ENCODE measurements around the gene ALG6.
"Not testable (repeated sequence)": the region's sequence is repeated elsewhere in the genome, so short reads cannot be mapped to it uniquely, and the experiment has no call there.

The ALG6 gene

GRCh38 chr1:63418101-63418500 lies 50.7 kb downstream of the ALG6 start:
- no peak for DNase-seq
- no peak overlapping the region for H3K27ac Mint-ChIP-seq
- no peaks in the 10 kb centered on the region for H3K9me3 Mint-ChIP-seq
- peaks cover 71% of the 10 kb centered on the region for H3K36me3 Mint-ChIP-seq (ENCODE audit: low read depth)
- H3K4me3 Mint-ChIP-seq, result no peak overlapping the region
- no peaks in the 10 kb centered on the region for H3K4me1 Mint-ChIP-seq (ENCODE audit: low read depth)
- H3K27me3 Mint-ChIP-seq, result no peaks in the 10 kb centered on the region

GRCh38 chr1:63420746-63421145 lies 53.3 kb downstream of the ALG6 start:
- not testable (repeated sequence) for DNase-seq; H3K4me3 Mint-ChIP-seq; H3K9me3 Mint-ChIP-seq; H3K27ac Mint-ChIP-seq; H3K4me1 Mint-ChIP-seq (ENCODE audit: low read depth); H3K27me3 Mint-ChIP-seq
- peaks cover 58% of the 10 kb centered on the region for H3K36me3 Mint-ChIP-seq (ENCODE audit: low read depth)

GRCh38 chr1:63423649-63424048 lies 56.2 kb downstream of the ALG6 start:
- no peaks in the 10 kb centered on the region for H3K27me3 Mint-ChIP-seq
- no peak for DNase-seq
- H3K36me3 Mint-ChIP-seq (ENCODE audit: low read depth), result peaks cover 46% of the 10 kb centered on the region
- no peak overlapping the region for H3K4me3 Mint-ChIP-seq
- no peak overlapping the region for H3K27ac Mint-ChIP-seq
- H3K4me1 Mint-ChIP-seq (ENCODE audit: low read depth), result no peaks in the 10 kb centered on the region
- H3K9me3 Mint-ChIP-seq, result no peaks in the 10 kb centered on the region

GRCh38 chr1:63428815-63429214 lies 61.4 kb downstream of the ALG6 start:
- Mint-ChIP-seq H3K27me3 (no peaks in the 10 kb centered on the region), H3K36me3 (ENCODE audit: low read depth) (peaks cover 50% of the 10 kb centered on the region), H3K4me3 (no peak overlapping the region), H3K27ac (no peak overlapping the region), H3K4me1 (ENCODE audit: low read depth) (no peaks in the 10 kb centered on the region), H3K9me3 (peaks cover 12% of the 10 kb centered on the region)
- DNase-seq, result no peak

GRCh38 chr1:63429281-63429680 lies 61.9 kb downstream of the ALG6 start:
- Mint-ChIP-seq H3K27ac (no peak overlapping the region), H3K27me3 (no peaks in the 10 kb centered on the region), H3K4me3 (no peak overlapping the region), H3K4me1 (ENCODE audit: low read depth) (no peaks in the 10 kb centered on the region), H3K36me3 (ENCODE audit: low read depth) (peaks cover 50% of the 10 kb centered on the region), H3K9me3 (peaks cover 12% of the 10 kb centered on the region)
- no peak for DNase-seq

- no peak for DNase-seq
- Mint-ChIP-seq H3K36me3 (ENCODE audit: low read depth) (peaks cover 39% of the 10 kb centered on the region), H3K27ac (no peak overlapping the region), H3K4me3 (no peak overlapping the region), H3K9me3 (peaks cover 6% of the 10 kb centered on the region), H3K4me1 (ENCODE audit: low read depth) (peaks cover 3% of the 10 kb centered on the region), H3K27me3 (no peaks in the 10 kb centered on the region)
Observed at GRCh38 chr1:63435161-63435560, 67.7 kb downstream of the ALG6 start.

- H3K27ac Mint-ChIP-seq, result no peak overlapping the region
- DNase-seq, result no peak
- no peaks in the 10 kb centered on the region for H3K27me3 Mint-ChIP-seq
- no peaks in the 10 kb centered on the region for H3K4me1 Mint-ChIP-seq (ENCODE audit: low read depth)
- peaks cover 22% of the 10 kb centered on the region for H3K36me3 Mint-ChIP-seq (ENCODE audit: low read depth)
- no peaks in the 10 kb centered on the region for H3K9me3 Mint-ChIP-seq
- H3K4me3 Mint-ChIP-seq, result no peak overlapping the region
Observed at GRCh38 chr1:63442141-63442475, 74.7 kb downstream of the ALG6 start.

- H3K27ac Mint-ChIP-seq, result no peak overlapping the region
- H3K4me1 Mint-ChIP-seq (ENCODE audit: low read depth), result no peaks in the 10 kb centered on the region
- H3K27me3 Mint-ChIP-seq, result no peaks in the 10 kb centered on the region
- H3K4me3 Mint-ChIP-seq, result no peak overlapping the region
- peaks cover 29% of the 10 kb centered on the region for H3K36me3 Mint-ChIP-seq (ENCODE audit: low read depth)
- H3K9me3 Mint-ChIP-seq, result no peaks in the 10 kb centered on the region
- DNase-seq, result no peak
Observed at GRCh38 chr1:63448731-63449246, 81.4 kb downstream of the ALG6 start.

- H3K4me1 Mint-ChIP-seq (ENCODE audit: low read depth), result no peaks in the 10 kb centered on the region
- H3K4me3 Mint-ChIP-seq, result no peak overlapping the region
- no peak for DNase-seq
- H3K36me3 Mint-ChIP-seq (ENCODE audit: low read depth), result peaks cover 29% of the 10 kb centered on the region
- no peaks in the 10 kb centered on the region for H3K9me3 Mint-ChIP-seq
- no peaks in the 10 kb centered on the region for H3K27me3 Mint-ChIP-seq
- no peak overlapping the region for H3K27ac Mint-ChIP-seq
Observed at GRCh38 chr1:63450416-63450815, 83.0 kb downstream of the ALG6 start.

- H3K27ac Mint-ChIP-seq, result no peak overlapping the region
- H3K4me3 Mint-ChIP-seq, result no peak overlapping the region
- H3K4me1 Mint-ChIP-seq (ENCODE audit: low read depth), result no peaks in the 10 kb centered on the region
- DNase-seq, result no peak
- no peaks in the 10 kb centered on the region for H3K9me3 Mint-ChIP-seq
- H3K27me3 Mint-ChIP-seq, result no peaks in the 10 kb centered on the region
- peaks cover 36% of the 10 kb centered on the region for H3K36me3 Mint-ChIP-seq (ENCODE audit: low read depth)
Observed at GRCh38 chr1:63453232-63453631, 85.8 kb downstream of the ALG6 start.

GRCh38 chr1:63454269-63454668 lies 86.8 kb downstream of the ALG6 start:
- H3K4me3 Mint-ChIP-seq, result no peak overlapping the region
- H3K36me3 Mint-ChIP-seq (ENCODE audit: low read depth), result peaks cover 43% of the 10 kb centered on the region
- H3K27ac Mint-ChIP-seq, result no peak overlapping the region
- H3K4me1 Mint-ChIP-seq (ENCODE audit: low read depth), result no peaks in the 10 kb centered on the region
- no peaks in the 10 kb centered on the region for H3K27me3 Mint-ChIP-seq
- H3K9me3 Mint-ChIP-seq, result no peaks in the 10 kb centered on the region
- DNase-seq, result no peak

GRCh38 chr1:63458750-63459149 lies 91.3 kb downstream of the ALG6 start:
- peaks cover 54% of the 10 kb centered on the region for H3K36me3 Mint-ChIP-seq (ENCODE audit: low read depth)
- H3K4me1 Mint-ChIP-seq (ENCODE audit: low read depth), result peaks cover 3% of the 10 kb centered on the region
- no peak overlapping the region for H3K4me3 Mint-ChIP-seq
- DNase-seq, result no peak
- H3K27me3 Mint-ChIP-seq, result no peaks in the 10 kb centered on the region
- no peak overlapping the region for H3K27ac Mint-ChIP-seq
- peaks cover 13% of the 10 kb centered on the region for H3K9me3 Mint-ChIP-seq

GRCh38 chr1:63461661-63462230 lies 94.3 kb downstream of the ALG6 start:
- no peaks in the 10 kb centered on the region for H3K27me3 Mint-ChIP-seq
- H3K4me1 Mint-ChIP-seq (ENCODE audit: low read depth), result peaks cover 3% of the 10 kb centered on the region
- H3K36me3 Mint-ChIP-seq (ENCODE audit: low read depth), result peaks cover 64% of the 10 kb centered on the region
- no peak overlapping the region for H3K4me3 Mint-ChIP-seq
- H3K27ac Mint-ChIP-seq, result no peak overlapping the region
- H3K9me3 Mint-ChIP-seq, result peaks cover 13% of the 10 kb centered on the region
- no peak for DNase-seq

- H3K27me3 Mint-ChIP-seq, result no peaks in the 10 kb centered on the region
- DNase-seq, result no peak
- peaks cover 3% of the 10 kb centered on the region for H3K4me1 Mint-ChIP-seq (ENCODE audit: low read depth)
- no peak overlapping the region for H3K27ac Mint-ChIP-seq
- no peak overlapping the region for H3K4me3 Mint-ChIP-seq
- peaks cover 13% of the 10 kb centered on the region for H3K9me3 Mint-ChIP-seq
- peaks cover 56% of the 10 kb centered on the region for H3K36me3 Mint-ChIP-seq (ENCODE audit: low read depth)
Observed at GRCh38 chr1:63463248-63463647, 95.8 kb downstream of the ALG6 start.

GRCh38 chr1:63466181-63466580 lies 98.8 kb downstream of the ALG6 start:
- Mint-ChIP-seq H3K4me1 (ENCODE audit: low read depth) (peaks cover 3% of the 10 kb centered on the region), H3K27ac (no peak overlapping the region)

GRCh38 chr1:63466759-63467158 lies 99.3 kb downstream of the ALG6 start:
- DNase-seq, result no peak
- Mint-ChIP-seq H3K27ac (no peak overlapping the region), H3K9me3 (peaks cover 18% of the 10 kb centered on the region)

More at GRCh38 chr1:63466181-63466580, 98.8 kb downstream of the ALG6 start:
- DNase-seq, result no peak
- Mint-ChIP-seq H3K9me3 (peaks cover 20% of the 10 kb centered on the region), H3K27me3 (no peaks in the 10 kb centered on the region), H3K4me3 (no peak overlapping the region), H3K36me3 (ENCODE audit: low read depth) (peaks cover 56% of the 10 kb centered on the region)

More at GRCh38 chr1:63466759-63467158, 99.3 kb downstream of the ALG6 start:
- Mint-ChIP-seq H3K4me3 (no peak overlapping the region), H3K36me3 (ENCODE audit: low read depth) (peaks cover 53% of the 10 kb centered on the region), H3K4me1 (ENCODE audit: low read depth) (peaks cover 3% of the 10 kb centered on the region), H3K27me3 (no peaks in the 10 kb centered on the region)
